ENCODE measurements around the gene FBXO41. TPM values are rescaled to one million over a fixed set of nuclear protein-coding genes. Genes with fewer than 3 reads are reported as not detected.

Gene FBXO41
- total RNA-seq, 1 donor from 2014 or later: 0.41 TPM

DNA sequence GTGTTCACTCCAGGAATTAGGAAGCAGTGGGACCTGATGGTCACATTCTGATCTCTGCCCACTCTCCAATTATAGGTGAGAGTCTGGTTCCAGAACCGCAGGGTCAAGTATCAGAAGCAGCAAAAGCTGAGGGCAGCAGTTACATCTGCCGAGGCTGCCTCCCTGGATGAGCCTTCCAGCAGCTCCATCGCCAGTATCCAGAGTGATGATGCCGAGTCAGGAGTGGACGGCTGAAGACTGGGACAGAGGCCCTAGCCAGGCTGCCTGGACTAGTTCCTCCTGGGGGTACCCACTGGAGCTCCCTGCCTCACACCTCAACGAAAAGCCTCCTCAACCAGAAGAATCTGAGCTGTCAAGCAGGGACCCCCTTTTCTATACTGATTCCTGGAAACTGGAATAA is 73.6 kb downstream of the FBXO41 start:
- no peak for DNase-seq

GRCh38 chr2:73210019-73210418 is 74.3 kb downstream of the FBXO41 start:
- no peak for DNase-seq

DNA sequence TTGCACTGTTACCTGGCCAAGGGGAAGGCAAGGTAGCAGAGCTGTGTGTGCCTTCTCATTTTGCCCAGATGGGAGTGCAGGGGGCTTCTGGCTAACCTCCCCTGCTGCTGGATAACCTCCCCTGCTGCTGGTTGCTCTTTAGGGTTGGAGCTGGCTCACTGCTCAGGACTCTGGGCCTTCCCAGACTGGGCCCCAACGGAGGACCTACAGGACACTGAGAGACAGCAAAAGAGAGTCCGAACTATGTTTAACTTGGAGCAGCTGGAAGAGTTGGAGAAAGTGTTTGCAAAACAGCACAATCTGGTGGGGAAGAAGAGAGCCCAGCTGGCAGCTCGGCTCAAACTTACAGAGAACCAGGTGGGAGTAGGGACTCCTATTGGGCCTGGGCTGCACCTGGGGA is 76.0 kb downstream of the FBXO41 start:
- no peak for DNase-seq

GRCh38 chr2:73205611-73206010 is 78.7 kb downstream of the FBXO41 start:
- no peak for DNase-seq

Small RNAs within 50 kb of the gene (small RNA-seq; reads per million reads assigned to genes)
- gene RNU6-111P (ENCODE audit: low replicate concordance): not detected

Other genes starting within 250 kb of the FBXO41 start
- 7.3 TPM for gene SFXN5, start 212.8 kb downstream of the FBXO41 start, total RNA-seq
- gene RAB11FIP5, start 171.5 kb downstream of the FBXO41 start, total RNA-seq: 24.3 TPM
- not detected for gene NOTO, start 81.9 kb downstream of the FBXO41 start, total RNA-seq
- gene SMYD5, start 70.2 kb downstream of the FBXO41 start, total RNA-seq: 28.4 TPM
- gene PRADC1, start 51.2 kb downstream of the FBXO41 start, total RNA-seq: 49.1 TPM
- gene CCT7, start 50.2 kb downstream of the FBXO41 start, total RNA-seq: 192 TPM
- not detected for gene EGR4, start 9.1 kb upstream of the FBXO41 start, total RNA-seq
- 37.3 TPM for gene ALMS1, start 101.4 kb upstream of the FBXO41 start, total RNA-seq